Left ventricle myocardium inferior (tissue), 1 donor: ENCODE results near the gene TMBIM6. TPM values are rescaled to one million over a fixed set of nuclear protein-coding genes. Genes with fewer than 3 reads are reported as not detected.

Experiments used
- DNase-seq: peaks from one replicate; pipeline ENCODE4 v3.0.0-alpha.2; 2020
- H3K27ac ChIP-seq: fragments of 200-600 bp; replicated peaks from 2 replicates; pipeline ENCODE4 v1.8.0; 2021
- H3K27me3 ChIP-seq: fragments of 200-600 bp; 2 replicates; pipeline ENCODE4 v1.8.0; 2021; ENCODE audit warnings: low read depth
- H3K36me3 ChIP-seq: fragments of 200-600 bp; 2 replicates; pipeline ENCODE4 v1.8.0; 2021
- H3K4me1 ChIP-seq: fragments of 200-600 bp; 2 replicates; pipeline ENCODE4 v1.8.0; 2021
- H3K4me3 ChIP-seq: fragments of 200-600 bp; 2 replicates; pipeline ENCODE4 v1.8.0; 2021; ENCODE audit warnings: mild to moderate bottlenecking, moderate library complexity
- H3K9me3 ChIP-seq: fragments of 200-600 bp; replicated peaks from 2 replicates; pipeline ENCODE4 v1.8.0; 2021
- CTCF ChIP-seq: fragments of 200-600 bp; IDR thresholded peaks from 2 replicates; pipeline ENCODE4 v1.8.0; 2021; ENCODE audit warnings: antibody characterized with exemption, mild to moderate bottlenecking, borderline replicate concordance
- intact Hi-C: fragments of 100-400 bp; cut with micrococcal nuclease; formaldehyde crosslinking; loops from one replicate; pipeline ENCODE4 v1.11.0; 2022
- total RNA-seq: library from RNA; stranded (reverse); fragmentation: NEBNext Ultra II Directional; extraction: Animal tissue kit (Norgen Biotek cat#: 25700); gene quantifications from one replicate; pipeline ENCODE4 v1.2.1, GENCODE V29; 2021
- donor health status: DM: no; HTN: yes; CAD: no; lungs with severe emphysema.

The TMBIM6 gene
- total RNA-seq, 1 donor from 2014 or later: 215 TPM

- Histone ChIP-seq H3K9me3 (peaks cover 5% of the 10 kb centered on the region), H3K27ac (no peak overlapping the region), H3K4me1 (no peaks in the 10 kb centered on the region), H3K4me3 (no peak overlapping the region), H3K36me3 (peaks cover 83% of the 10 kb centered on the region), H3K27me3 (no peaks in the 10 kb centered on the region)
- no peak for TF ChIP-seq CTCF
- intact Hi-C loops: no loop called here
- no peak for DNase-seq
Measured at GRCh38 chr12:49792181-49792970, 51.0 kb downstream of the TMBIM6 start.

DNA sequence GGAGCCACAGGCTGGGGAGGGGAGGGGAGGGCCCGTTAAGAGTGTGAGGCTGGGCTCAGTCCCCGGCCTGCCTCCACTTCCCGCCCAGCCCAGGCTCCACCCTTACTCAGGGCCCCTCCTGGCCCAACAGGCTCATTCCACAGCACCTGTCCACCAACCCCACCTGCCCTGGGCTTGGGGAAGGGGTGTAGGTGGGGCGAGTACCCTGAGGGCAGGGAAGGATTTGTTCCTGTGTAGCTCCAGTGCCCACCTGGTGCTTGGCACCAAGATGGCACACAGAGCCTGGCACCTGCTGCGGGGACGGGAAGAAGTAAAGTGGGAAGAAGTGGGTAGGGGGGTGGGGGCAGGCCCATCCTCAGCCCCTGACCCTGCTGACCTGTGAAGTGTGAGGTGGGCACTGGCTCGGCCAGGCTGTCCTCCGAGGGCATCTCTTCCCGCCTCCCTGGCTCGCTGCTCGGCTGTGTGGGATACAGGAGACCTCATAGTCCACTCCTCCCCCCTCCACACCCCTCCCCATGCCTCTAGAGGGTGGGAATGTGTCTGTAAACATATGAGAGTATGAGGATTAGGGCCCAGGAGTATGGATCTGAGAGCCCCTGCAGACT, 51.7 kb downstream of the TMBIM6 start:
- intact Hi-C loops: no loop called here
- no peak for TF ChIP-seq CTCF
- no peaks in the 10 kb centered on the region for H3K9me3 ChIP-seq
- DNase-seq: no peak
- no peak overlapping the region for H3K27ac ChIP-seq
- no peaks in the 10 kb centered on the region for H3K4me1 ChIP-seq
- no peaks in the 10 kb centered on the region for H3K27me3 ChIP-seq
- peaks cover 85% of the 10 kb centered on the region for H3K36me3 ChIP-seq
- no peak overlapping the region for H3K4me3 ChIP-seq

- Histone ChIP-seq H3K4me3 (no peak overlapping the region), H3K27ac (no peak overlapping the region), H3K27me3 (no peaks in the 10 kb centered on the region), H3K36me3 (peaks cover 90% of the 10 kb centered on the region), H3K4me1 (no peaks in the 10 kb centered on the region), H3K9me3 (no peaks in the 10 kb centered on the region)
- DNase-seq: no peak
- intact Hi-C loops: no loop called here
- no peak for TF ChIP-seq CTCF
Measured at GRCh38 chr12:49793620-49794019, 52.3 kb downstream of the TMBIM6 start.

DNA sequence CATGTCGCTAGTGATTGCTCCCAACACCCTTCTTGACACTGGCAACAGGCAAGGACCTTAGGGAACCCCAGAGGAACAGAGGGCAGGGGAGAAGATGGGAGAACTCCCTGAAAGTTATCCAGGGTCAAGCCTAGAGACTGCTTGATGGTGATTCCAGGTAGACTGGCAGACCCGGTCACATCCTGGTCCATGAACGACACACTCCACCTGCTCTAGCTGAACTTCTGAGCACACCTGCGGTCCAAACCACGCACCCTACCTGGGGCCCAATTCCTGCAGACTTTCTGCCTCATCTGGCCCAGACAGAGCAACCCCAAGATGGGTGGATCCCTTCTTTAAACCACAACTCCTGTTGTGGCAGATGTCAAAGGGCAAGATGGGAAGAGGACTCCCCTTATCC, 52.7 kb downstream of the TMBIM6 start:
- H3K4me1 ChIP-seq: no peaks in the 10 kb centered on the region
- no peak overlapping the region for H3K4me3 ChIP-seq
- intact Hi-C loops: no loop called here
- H3K27ac ChIP-seq: no peak overlapping the region
- H3K36me3 ChIP-seq: peaks cover 93% of the 10 kb centered on the region
- H3K9me3 ChIP-seq: no peaks in the 10 kb centered on the region
- no peaks in the 10 kb centered on the region for H3K27me3 ChIP-seq
- DNase-seq: no peak
- no peak for TF ChIP-seq CTCF

- TF ChIP-seq CTCF: no peak
- H3K27ac ChIP-seq: no peak overlapping the region
- no peaks in the 10 kb centered on the region for H3K27me3 ChIP-seq
- no peaks in the 10 kb centered on the region for H3K9me3 ChIP-seq
- DNase-seq: no peak
- H3K4me3 ChIP-seq: no peak overlapping the region
- intact Hi-C loops: no loop called here
- H3K36me3 ChIP-seq: peaks cover 90% of the 10 kb centered on the region
- H3K4me1 ChIP-seq: peaks cover 5% of the 10 kb centered on the region
Measured at GRCh38 chr12:49794811-49795653, 53.7 kb downstream of the TMBIM6 start.
